SH-SY5Y (cell line): ENCODE measurements around the gene NXPH2.

ENCODE experiments used
- GATA2 ChIP-seq: IDR thresholded peaks from 2 replicates; pipeline ENCODE4 v1.6.1; 2011; ENCODE audit warnings: mild to moderate bottlenecking, low read depth, low read length
- GATA3 ChIP-seq: IDR thresholded peaks from 2 replicates; pipeline ENCODE4 v1.6.1; 2011; ENCODE audit warnings: low read depth, mild to moderate bottlenecking, low read length, moderate library complexity

Gene NXPH2

DNA sequence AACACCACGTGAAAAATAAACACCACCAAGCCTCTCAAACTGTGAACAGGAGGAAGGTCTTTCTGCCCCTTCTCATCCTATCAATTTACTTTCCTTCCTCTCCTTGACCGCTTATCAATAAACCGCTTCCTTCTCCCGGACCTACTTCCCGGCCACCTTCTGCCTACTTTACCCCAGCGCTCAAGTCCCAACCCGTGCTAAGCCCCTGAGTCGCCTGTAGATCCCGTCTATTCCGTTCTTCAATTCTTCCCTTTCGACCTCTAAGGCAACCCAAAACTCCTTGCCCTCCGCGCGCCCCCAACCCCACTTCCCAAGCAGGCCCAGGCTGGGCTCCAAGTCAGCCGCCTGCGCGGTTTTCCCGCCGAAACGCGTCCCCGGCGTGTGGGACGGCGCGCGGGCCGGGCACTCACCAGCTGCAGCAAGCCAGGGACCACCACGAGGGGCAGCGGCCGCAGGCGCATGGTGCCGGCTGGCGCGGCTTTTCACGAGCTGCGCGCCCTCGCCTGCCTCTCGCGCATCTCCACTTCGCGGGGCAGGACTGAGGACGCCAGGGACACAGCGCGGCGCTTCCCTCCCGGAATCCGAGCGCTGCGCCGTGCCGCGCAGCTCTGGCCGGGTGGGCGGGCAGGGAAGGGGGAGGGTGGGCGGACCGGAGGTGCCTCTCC, at the start of gene NXPH2:
Gene NXPH2 (minus strand): TSS at position 610 of the 665 bp plus-strand sequence. CDS start 149 bp downstream, at position 461.
- TF ChIP-seq GATA3 (no peak), GATA2 (no peak)

DNA sequence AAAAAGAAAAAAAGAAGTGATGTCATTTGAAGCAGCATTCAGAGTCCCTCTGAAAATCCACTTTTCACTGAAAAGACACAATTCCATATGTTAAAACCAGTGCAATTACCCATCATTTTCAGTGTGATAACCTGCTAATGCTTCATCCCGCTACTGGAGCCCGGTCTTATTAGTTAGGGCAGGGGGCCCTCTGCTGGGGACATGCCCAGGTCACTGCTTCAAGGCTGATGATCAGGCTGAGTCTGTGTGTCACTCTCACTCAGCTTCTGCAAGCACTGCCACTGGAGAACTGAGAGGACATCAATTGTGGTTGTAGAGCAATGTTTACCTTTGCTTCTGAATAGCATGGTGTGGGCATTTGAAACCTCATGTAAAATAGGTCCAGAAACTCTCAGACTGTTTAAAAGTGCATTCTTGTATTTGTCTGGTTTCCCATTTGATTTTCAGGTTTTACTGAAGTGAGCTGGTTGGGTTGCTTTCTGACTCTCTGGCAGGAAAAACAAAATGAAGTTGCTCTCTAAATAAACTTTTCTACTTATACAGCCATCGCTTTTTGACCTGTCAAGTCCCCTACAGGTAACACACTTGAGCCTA, 49.2 kb upstream of the NXPH2 start:
- TF ChIP-seq GATA2, result no peak
- TF ChIP-seq GATA3, result no peak

DNA sequence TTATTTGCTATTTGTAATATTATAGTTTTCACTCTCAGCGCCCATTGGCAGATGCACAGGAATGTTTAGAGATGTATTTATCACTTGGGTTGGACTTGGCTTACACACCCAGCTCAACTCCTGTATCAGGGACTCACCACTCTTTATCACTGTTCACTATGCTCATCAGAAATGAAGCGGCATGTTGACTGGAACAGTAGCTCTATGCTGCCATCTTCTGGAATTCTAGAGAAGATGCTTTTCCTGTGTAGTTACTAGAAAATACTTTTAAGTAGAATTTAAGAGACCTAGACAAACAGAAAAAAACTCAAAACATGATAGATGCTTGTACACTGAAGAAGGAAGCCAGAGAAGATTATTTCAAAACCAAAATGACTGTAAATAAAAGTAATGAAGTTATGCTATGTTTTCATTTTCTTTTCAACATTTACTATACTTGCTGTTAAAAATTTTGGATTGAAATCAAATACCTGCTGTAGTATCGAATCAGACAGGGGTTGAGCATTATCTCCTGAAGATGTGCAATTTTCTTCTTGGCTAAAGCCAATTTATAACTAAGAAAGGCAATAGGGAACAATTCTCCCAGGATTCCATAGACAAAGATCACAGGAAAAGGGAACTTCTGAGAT, 47.4 kb upstream of the NXPH2 start:
- TF ChIP-seq GATA2, result no peak
- no peak for TF ChIP-seq GATA3

DNA sequence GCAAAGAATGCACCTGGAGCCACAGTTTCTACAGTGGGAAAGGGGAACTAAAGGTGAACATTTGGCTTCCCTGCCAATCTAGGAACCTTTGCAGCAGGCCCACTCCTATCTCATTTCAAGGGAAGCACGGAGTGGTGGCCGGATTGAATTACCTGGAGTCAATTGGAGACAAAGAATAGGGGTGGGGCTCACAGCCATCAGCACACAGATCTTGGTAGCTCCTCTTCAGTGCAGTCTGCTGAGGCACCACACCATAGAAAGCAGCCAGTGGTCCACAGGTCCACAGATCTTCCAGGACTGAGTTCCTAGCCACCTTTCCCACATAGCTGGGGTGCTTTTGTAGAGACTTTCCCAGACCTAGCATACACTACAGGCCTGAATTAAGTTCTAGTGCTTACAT, 43.5 kb upstream of the NXPH2 start:
- no peak for TF ChIP-seq GATA2

DNA sequence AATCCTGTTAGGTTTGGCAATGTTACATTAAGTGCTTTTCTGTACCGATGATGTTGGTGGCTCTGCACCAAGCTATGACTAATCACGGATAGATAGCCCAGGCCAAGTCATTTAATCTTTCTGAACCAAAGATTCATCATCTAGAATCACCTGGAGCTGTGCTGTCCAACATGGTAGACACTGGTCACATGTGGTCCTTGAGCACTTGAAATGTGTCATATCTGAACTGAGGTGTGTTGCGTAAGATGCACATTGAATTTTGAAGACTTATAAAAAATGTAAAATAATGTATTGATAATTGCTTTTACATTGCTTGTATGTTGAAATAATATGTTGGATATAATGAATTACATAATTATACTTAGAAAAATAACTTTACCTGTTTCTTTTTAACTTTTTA, 39.8 kb upstream of the NXPH2 start:
- TF ChIP-seq GATA2, result no peak

DNA sequence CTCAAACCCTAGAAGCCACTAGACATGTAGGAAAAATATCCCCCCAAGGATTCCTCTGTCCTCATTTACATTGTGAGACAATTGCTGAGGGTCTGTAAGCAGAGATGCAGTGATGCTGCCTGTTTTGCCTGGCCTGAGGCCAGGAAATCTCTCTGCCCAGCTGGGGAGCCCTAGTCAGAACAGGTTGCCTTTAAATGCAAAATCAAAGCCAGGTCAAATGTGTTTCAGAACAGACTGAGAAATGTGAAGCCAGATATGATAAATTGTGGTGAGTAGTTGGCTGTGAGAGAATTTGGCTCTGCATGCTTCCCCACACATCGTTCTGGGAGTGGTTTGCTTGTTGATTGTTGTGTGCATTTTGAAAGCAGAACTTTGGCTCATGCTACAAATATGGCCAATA, 38.4 kb upstream of the NXPH2 start:
- TF ChIP-seq GATA3, result no peak
- no peak for TF ChIP-seq GATA2

DNA sequence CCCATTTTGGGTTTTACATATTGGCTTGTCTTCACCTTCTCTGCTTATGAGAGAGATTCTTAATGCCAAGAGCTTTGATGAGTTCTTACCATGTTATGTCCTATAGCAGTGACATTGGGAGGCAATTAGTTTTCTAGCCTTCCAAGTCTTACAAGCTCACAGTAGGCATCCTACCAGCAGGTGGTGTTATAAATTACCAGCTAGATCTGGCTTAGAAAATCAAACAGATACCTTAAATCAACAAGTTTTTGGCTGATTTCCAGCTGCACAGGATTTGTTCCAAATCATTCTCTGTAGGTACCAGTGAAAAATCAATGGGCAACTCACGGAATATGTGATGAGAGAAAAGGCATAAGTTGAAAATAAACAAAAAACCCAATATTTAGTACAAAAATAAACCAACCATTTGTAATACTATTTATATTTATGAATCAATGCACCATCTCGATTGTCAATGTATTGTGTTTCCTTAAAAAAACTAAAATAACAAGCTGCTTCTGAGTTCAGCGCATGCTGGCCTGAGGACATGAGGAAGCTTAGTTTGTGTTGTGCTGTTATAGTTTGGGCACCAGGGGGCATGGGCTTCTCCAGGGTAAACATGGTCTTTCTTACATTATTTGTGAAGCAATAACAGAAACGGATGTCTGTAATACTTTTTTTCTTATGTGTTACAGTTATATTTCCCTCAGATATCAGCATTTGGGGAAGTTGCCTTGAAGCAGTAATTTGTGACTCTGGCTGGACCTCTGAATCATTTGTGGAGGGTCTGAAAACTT, 34.1 kb upstream of the NXPH2 start:
- TF ChIP-seq GATA3 (no peak), GATA2 (no peak)

DNA sequence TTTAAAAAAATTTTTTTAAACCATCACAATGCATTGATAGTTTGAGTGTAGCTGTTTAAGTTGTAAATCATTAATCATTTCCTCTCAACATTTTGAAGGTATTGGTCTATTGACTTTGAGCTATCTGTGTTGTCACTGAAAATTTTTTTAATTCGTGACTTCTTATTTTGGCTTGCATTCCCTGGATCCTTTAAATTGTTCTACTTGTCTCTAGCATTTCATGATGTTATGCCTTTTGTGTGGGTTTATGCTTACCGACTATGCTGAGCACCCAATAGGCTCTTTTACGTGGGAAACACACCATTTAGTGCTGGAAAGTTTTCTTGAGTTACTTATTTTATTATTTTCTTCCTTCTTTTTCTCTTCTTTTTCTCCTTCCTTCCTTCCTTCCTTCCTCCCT, 31.2 kb upstream of the NXPH2 start:
- TF ChIP-seq GATA3 (no peak), GATA2 (no peak)

DNA sequence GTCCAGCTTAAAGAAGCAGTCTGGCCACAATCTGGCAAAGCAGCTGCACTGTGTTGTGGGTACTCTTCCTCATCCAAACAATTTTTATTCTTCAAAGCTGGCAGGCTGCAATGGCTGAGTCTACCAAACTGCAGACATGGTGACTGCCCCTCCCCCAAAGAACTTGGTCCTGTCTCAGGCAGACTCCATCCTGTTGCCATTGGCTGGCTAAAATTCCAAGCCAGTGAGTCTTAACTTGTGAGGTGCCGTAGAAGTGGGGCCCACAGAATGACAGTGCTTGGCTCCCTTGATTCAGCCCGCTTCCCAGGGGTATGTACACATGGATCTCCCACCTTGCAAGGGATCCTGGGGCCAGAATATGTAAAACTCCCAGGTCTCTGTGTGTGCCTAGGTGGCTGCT, 14.5 kb upstream of the NXPH2 start:
- no peak for TF ChIP-seq GATA3
- TF ChIP-seq GATA2, result no peak

DNA sequence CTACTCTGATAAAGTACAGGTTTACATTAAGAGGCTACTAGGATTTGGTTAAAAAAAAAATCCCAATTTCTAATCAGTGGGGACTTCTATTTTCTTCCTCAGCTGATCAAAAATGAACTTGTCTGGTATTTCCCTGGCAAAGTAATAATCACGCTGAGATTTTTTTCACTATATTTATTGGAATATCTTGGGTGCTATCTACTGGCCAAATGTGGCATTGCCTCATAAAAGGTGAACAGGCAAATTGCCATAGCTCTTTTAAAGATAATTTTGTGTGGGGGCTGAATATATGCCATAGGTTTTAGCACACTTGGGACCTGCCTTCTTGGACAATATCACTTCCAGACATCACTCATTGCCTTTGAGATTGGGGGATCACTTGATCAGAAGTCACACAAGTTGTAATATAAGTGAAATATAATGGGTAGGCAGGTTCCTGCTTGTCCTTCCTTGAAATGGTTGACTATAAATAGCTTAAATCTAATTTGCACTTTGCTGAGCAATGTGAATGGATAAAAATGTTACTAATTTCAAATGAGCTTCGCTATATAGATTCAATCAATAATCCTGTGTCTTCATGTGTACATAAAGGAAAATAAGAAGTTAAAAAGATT, 7.0 kb upstream of the NXPH2 start:
- TF ChIP-seq GATA3, result no peak
- TF ChIP-seq GATA2, result no peak

DNA sequence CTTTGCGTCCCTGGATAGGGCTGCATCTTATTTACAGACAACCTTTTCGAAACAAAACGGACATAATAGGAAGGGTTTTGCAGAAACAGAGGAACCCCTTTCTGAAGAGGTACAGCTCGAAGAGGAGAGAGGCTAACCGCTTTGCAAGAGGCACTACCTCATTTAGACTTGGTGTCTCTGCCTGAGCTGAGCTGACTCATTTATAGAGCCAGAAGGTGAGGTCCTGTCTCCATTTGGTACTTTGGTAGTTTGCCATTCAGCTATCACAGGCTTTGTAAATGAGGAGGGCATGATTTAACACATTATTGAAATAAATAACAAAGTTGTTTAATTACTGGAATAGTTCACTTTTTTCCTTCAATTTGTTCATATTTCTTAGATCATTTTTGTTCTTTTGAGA, 2.2 kb upstream of the NXPH2 start:
- no peak for TF ChIP-seq GATA2
- TF ChIP-seq GATA3, result no peak

DNA sequence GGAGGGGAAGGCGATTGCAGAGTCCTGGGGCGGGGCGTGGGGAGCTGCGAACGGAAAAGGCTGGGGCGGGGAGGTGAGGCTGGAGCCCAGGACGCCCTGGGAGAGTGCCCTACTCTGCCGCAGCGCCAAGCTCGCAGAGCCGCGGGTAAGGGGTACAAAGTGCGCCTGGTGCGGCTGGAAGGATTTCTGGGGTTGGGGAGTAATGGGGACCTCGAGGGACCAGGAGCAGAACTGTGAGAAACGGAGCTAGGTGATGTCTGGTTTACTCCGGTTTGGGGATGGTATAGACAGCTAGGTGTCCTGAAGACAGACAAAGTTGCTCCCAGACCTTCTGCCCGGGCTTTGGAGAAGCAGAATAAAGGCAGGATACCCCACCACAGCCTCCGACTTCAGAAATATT, 718 bp upstream of the NXPH2 start:
- TF ChIP-seq GATA3 (no peak), GATA2 (no peak)

DNA sequence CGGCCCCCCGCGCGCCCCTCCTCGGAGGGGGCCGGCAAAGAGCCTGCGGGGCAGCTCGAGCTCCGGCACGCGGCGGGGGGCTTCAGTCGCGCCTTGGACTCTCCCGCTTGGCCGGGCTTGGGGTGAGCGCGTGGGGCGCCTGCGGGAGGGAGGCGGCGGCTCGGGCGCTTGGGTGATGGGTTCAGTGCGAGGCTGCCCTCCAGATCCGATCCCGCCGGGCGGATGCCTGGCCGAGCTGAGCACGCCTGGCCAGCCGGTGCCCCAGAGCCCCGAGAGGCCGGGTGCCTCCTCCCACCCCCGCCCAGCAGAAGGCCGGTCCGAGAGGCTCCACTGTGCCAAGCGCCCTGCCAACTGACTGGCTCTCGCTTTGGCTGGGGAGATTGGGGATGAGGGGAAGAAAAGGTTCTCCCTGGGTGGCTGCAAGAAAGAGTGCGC, 273 bp upstream of the NXPH2 start:
- TF ChIP-seq GATA3 (no peak), GATA2 (no peak)

DNA sequence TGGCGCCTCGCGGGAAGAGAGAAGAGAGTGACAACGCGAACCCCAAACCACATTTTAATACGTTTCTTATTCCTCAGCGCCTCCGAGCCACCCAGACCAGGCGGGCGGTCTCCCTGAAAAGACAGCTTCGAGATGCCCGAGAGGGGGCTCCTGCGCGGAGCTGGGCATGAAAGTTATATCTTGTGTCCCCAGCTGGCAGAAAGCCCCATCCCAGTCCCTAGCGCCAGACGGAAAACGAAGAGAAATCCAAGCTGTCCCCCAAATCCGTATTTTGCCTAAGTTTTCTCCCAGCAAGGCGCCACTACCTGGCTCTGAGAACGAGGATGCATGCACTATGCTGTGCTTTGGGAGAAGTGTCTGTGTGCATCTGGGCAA, 797 bp downstream of the NXPH2 start:
- TF ChIP-seq GATA3 (no peak), GATA2 (no peak)

DNA sequence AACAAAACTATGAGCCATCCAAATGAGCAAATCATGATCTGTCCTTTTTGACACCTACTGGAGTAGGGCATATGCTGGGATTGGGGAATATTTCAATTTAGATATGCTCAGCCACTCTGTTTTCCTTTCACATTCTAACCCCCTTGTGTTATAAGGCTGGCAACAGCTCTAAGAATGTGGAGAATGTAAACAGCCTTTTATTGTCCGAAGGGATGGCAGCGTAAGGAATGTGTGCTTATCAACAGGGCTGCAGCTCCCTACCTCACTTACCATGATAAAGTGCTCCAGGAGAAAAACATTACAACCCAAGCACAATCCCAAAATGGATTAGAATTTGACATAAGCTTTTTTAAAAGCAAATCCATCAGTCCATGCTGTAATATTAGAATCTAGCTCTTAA, 2.2 kb downstream of the NXPH2 start:
- no peak for TF ChIP-seq GATA2
- TF ChIP-seq GATA3, result no peak
